Central memory CD4-positive, alpha-beta T cell (primary cell): ENCODE data around the gene CDS1.
"Not testable (repeated sequence)": the region's sequence is repeated elsewhere in the genome, so short reads cannot be mapped to it uniquely, and the experiment has no call there.

Experiments used
- DNase-seq: peaks from one replicate; pipeline ENCODE4 v3.0.0; 2022

The CDS1 gene

GRCh38 chr4:84677093-84677492 is 94.2 kb downstream of the CDS1 start:
- no peak for DNase-seq

GRCh38 chr4:84677995-84678394 is 95.1 kb downstream of the CDS1 start:
- no peak for DNase-seq

GRCh38 chr4:84678976-84679744 is 96.2 kb downstream of the CDS1 start:
- no peak for DNase-seq

GRCh38 chr4:84680956-84681355 is 98.0 kb downstream of the CDS1 start:
- no peak for DNase-seq

- DNase-seq, result no peak
Observed at GRCh38 chr4:84681486-84682274, 98.8 kb downstream of the CDS1 start.

- not testable (repeated sequence) for DNase-seq
Observed at GRCh38 chr4:84682661-84683060, 99.7 kb downstream of the CDS1 start.

GRCh38 chr4:84683064-84683850 is 100.3 kb downstream of the CDS1 start:
- DNase-seq, result no peak

- no peak for DNase-seq
Observed at GRCh38 chr4:84684361-84684760, 101.4 kb downstream of the CDS1 start.

GRCh38 chr4:84685105-84685504 is 102.2 kb downstream of the CDS1 start:
- DNase-seq, result no peak

- no peak for DNase-seq
Observed at GRCh38 chr4:84688605-84689004, 105.7 kb downstream of the CDS1 start.

- no peak for DNase-seq
Observed at GRCh38 chr4:84689197-84689596, 106.3 kb downstream of the CDS1 start.

- no peak for DNase-seq
Observed at GRCh38 chr4:84690481-84690880, 107.6 kb downstream of the CDS1 start.

GRCh38 chr4:84691170-84691691 is 108.3 kb downstream of the CDS1 start:
- no peak for DNase-seq

- no peak for DNase-seq
Observed at GRCh38 chr4:84691800-84692199, 108.9 kb downstream of the CDS1 start.

GRCh38 chr4:84697159-84697558 is 114.2 kb downstream of the CDS1 start:
- no peak for DNase-seq

- DNase-seq, result no peak
Observed at GRCh38 chr4:84697615-84698201, 114.8 kb downstream of the CDS1 start.

- no peak for DNase-seq
Observed at GRCh38 chr4:84699001-84699671, 116.2 kb downstream of the CDS1 start.
